DOHH2 (cell line): Measurements from ENCODE around the gene FTHL17.

ENCODE experiments used
- H3F3A ChIP-seq: fragments of 200-600 bp; sonication (generic), shearing (Covaris generic); 2 replicates; pipeline ENCODE4 v1.6.0; 2016; ENCODE audit warnings: antibody characterized with exemption, mild to moderate bottlenecking; ENCODE audit not compliant: control insufficient read depth, insufficient read depth
- H3K27ac ChIP-seq: fragments of 200-600 bp; sonication (generic); 2 replicates; pipeline ENCODE4 v1.5.1; 2014; ENCODE audit warnings: low read depth, mild to moderate bottlenecking, low read length, moderate library complexity
- H3K27me3 ChIP-seq: fragments of 200-600 bp; sonication (generic); 2 replicates; pipeline ENCODE4 v1.6.1; 2014; ENCODE audit warnings: mild to moderate bottlenecking, low read length, mixed read lengths; ENCODE audit not compliant: control insufficient read depth
- H3K36me3 ChIP-seq: fragments of 200-600 bp; sonication (generic); 2 replicates; pipeline ENCODE4 v1.6.1; 2014; ENCODE audit warnings: mild to moderate bottlenecking, low read length, moderate library complexity, mixed read lengths; ENCODE audit not compliant: control insufficient read depth
- H3K4me1 ChIP-seq: fragments of 200-600 bp; sonication (generic); 2 replicates; pipeline ENCODE4 v1.6.1; 2014; ENCODE audit warnings: mild to moderate bottlenecking, low read length, mixed read lengths; ENCODE audit not compliant: control insufficient read depth
- H3K4me2 ChIP-seq: fragments of 200-600 bp; sonication (generic); 2 replicates; pipeline ENCODE4 v1.6.0; 2014; ENCODE audit warnings: mild to moderate bottlenecking, low read length, moderate library complexity
- H3K4me3 ChIP-seq: fragments of 200-600 bp; sonication (generic); 2 replicates; pipeline ENCODE4 v1.5.1; 2014; ENCODE audit warnings: mild to moderate bottlenecking, low read length, mixed read lengths
- H3K79me2 ChIP-seq: fragments of 200-600 bp; sonication (generic); 2 replicates; pipeline ENCODE4 v1.6.1; 2014; ENCODE audit warnings: mild to moderate bottlenecking, low read length, mixed read lengths; ENCODE audit not compliant: control insufficient read depth
- H3K9me2 ChIP-seq: fragments of 200-600 bp; sonication (generic); replicated peaks from 2 replicates; pipeline ENCODE4 v1.6.1; 2014; ENCODE audit warnings: mild to moderate bottlenecking, low read length, mixed read lengths; ENCODE audit not compliant: control insufficient read depth
- H3K9me3 ChIP-seq: fragments of 200-600 bp; sonication (generic); 2 replicates; pipeline ENCODE4 v1.6.1; 2014; ENCODE audit warnings: antibody characterized with exemption, low read length, mixed read lengths; ENCODE audit not compliant: control insufficient read depth, insufficient read depth
- H4K20me1 ChIP-seq: fragments of 200-600 bp; sonication (generic); 2 replicates; pipeline ENCODE4 v1.6.0; 2014; ENCODE audit warnings: low read depth, mild to moderate bottlenecking, antibody characterized with exemption, low read length, moderate library complexity; ENCODE audit not compliant: control insufficient read depth, insufficient read depth
- CTCF ChIP-seq: fragments of 200-600 bp; sonication (generic); IDR thresholded peaks from one replicate; pipeline ENCODE4 v1.5.1; 2014; ENCODE audit warnings: antibody characterized with exemption, mild to moderate bottlenecking, low read depth, low read length; ENCODE audit not compliant: poor library complexity, severe bottlenecking
- EZH2phosphoT487 ChIP-seq: fragments of 200-600 bp; sonication (generic); IDR thresholded peaks from 2 replicates; pipeline ENCODE4 v1.6.1; 2017; ENCODE audit warnings: borderline replicate concordance, mild to moderate bottlenecking, antibody characterized with exemption, low read length, moderate library complexity, mixed read lengths

The FTHL17 gene

DNA sequence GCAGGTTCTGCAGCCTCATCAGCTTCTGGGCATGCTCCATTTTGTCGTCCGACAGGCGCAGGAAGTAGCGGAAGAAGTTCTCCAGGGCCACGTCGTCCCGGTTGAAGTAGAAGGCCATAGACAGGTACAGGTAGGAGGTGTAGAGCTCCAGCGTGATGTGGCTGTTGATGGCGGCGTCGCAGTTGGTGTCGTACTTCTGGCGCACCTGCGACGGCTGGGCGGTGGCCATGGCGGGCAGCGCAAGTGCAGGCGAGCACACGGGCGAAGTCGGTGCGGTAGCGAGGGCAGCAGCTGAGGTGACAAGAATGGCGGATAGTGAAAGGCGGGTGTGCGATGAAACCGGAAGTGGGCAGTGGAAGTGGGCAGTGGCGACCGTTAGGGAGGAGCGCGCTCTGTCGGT is at the start of gene FTHL17:
Gene FTHL17 (minus strand): TSS at position 317 of the 400 bp plus-strand sequence. CDS start 88 bp downstream, at position 229.
- Histone ChIP-seq H3K36me3 (no peaks in the 10 kb centered on the region), H4K20me1 (no peaks in the 10 kb centered on the region), H3K9me3 (no peaks in the 10 kb centered on the region), H3K79me2 (no peaks in the 10 kb centered on the region), H3K27me3 (no peaks in the 10 kb centered on the region), H3K27ac (no peak within 1 kb of the TSS), H3K4me1 (no peaks in the 10 kb centered on the region), H3F3A (no peaks in the 10 kb centered on the region), H3K9me2 (no peaks in the 10 kb centered on the region), H3K4me2 (no peak within 1 kb of the TSS), H3K4me3 (no peak within 1 kb of the TSS)
- no peak for TF ChIP-seq EZH2phosphoT487
- TF ChIP-seq CTCF, result no peak

- Histone ChIP-seq H3K36me3 (no peaks in the 10 kb centered on the region), H3K9me3 (no peaks in the 10 kb centered on the region), H3K27ac (no peak overlapping the region), H3K4me1 (no peaks in the 10 kb centered on the region), H3K27me3 (no peaks in the 10 kb centered on the region), H3K9me2 (no peaks in the 10 kb centered on the region), H3K4me2 (no peak overlapping the region), H3K79me2 (no peaks in the 10 kb centered on the region), H3K4me3 (no peak overlapping the region), H3F3A (no peaks in the 10 kb centered on the region), H4K20me1 (no peaks in the 10 kb centered on the region)
- TF ChIP-seq EZH2phosphoT487 (no peak), CTCF (no peak)
Measured at GRCh38 chrX:31117266-31117665, 45.4 kb upstream of the FTHL17 start.

GRCh38 chrX:31115398-31115797 is 43.6 kb upstream of the FTHL17 start:
- Histone ChIP-seq H3K27me3 (no peaks in the 10 kb centered on the region), H3K9me3 (no peaks in the 10 kb centered on the region), H3F3A (no peaks in the 10 kb centered on the region), H3K36me3 (no peaks in the 10 kb centered on the region), H3K27ac (no peak overlapping the region), H3K4me2 (no peak overlapping the region), H3K79me2 (no peaks in the 10 kb centered on the region), H3K9me2 (no peaks in the 10 kb centered on the region), H4K20me1 (no peaks in the 10 kb centered on the region), H3K4me3 (no peak overlapping the region), H3K4me1 (no peaks in the 10 kb centered on the region)
- TF ChIP-seq EZH2phosphoT487, result no peak
- TF ChIP-seq CTCF, result no peak

GRCh38 chrX:31114858-31115257 is 43.0 kb upstream of the FTHL17 start:
- H4K20me1 ChIP-seq, result no peaks in the 10 kb centered on the region
- no peaks in the 10 kb centered on the region for H3K27me3 ChIP-seq
- H3K27ac ChIP-seq, result no peak overlapping the region
- no peak for TF ChIP-seq CTCF
- TF ChIP-seq EZH2phosphoT487, result no peak
- no peak overlapping the region for H3K4me2 ChIP-seq
- no peaks in the 10 kb centered on the region for H3K79me2 ChIP-seq
- no peaks in the 10 kb centered on the region for H3K9me3 ChIP-seq
- no peaks in the 10 kb centered on the region for H3F3A ChIP-seq
- H3K4me3 ChIP-seq, result no peak overlapping the region
- H3K36me3 ChIP-seq, result no peaks in the 10 kb centered on the region
- H3K4me1 ChIP-seq, result no peaks in the 10 kb centered on the region
- no peaks in the 10 kb centered on the region for H3K9me2 ChIP-seq
